Right cardiac atrium (tissue), 5 donors: ENCODE results near the gene EDDM3A. TPM values are rescaled to one million over a fixed set of nuclear protein-coding genes. Genes with fewer than 3 reads are reported as not detected.
"Not testable (repeated sequence)": the region's sequence is repeated elsewhere in the genome, so short reads cannot be mapped to it uniquely, and the experiment has no call there.

Experiments used
- ATAC-seq, 2 donors: fragments of 200-7000 bp; cut with Tn5 transposase; one replicate each; pipeline versions ENCODE4 v1.8.0 to v1.9.1; 2020; ENCODE audit warnings: moderate library complexity in 2 of 2, mild to moderate bottlenecking in 1 of 2
- DNase-seq, 3 donors: peaks; one replicate each; pipeline ENCODE4 v3.0.0-alpha.2; 2020
- H3K27ac ChIP-seq: one replicate; pipeline ENCODE4 v1.5.1; 2013; ENCODE audit warnings: mild to moderate bottlenecking, low read length, control low read depth, moderate library complexity
- H3K27me3 ChIP-seq: one replicate; pipeline ENCODE4 v1.6.1; 2013; ENCODE audit not compliant: control insufficient read depth, insufficient read depth
- H3K4me1 ChIP-seq: one replicate; pipeline ENCODE4 v1.6.1; 2013; ENCODE audit warnings: low read length; ENCODE audit not compliant: control insufficient read depth, insufficient read depth
- H3K4me3 ChIP-seq: one replicate; pipeline ENCODE4 v1.5.1; 2013; ENCODE audit warnings: low read length, control low read depth
- H3K9me3 ChIP-seq: one replicate; pipeline ENCODE4 v1.6.1; 2013; ENCODE audit warnings: low read length; ENCODE audit not compliant: control insufficient read depth
- WGBS: extraction: QIAGEN DNeasy Blood & Tissue Kit; methylation state at CpG from one replicate; pipeline ENCODE4 v1.1.7; 2013; 5-methylcytosine and 5-hydroxymethylcytosine counted together
- intact Hi-C, 4 donors: fragments of 100-400 bp; cut with DNase I; formaldehyde crosslinking; loops; one replicate each; pipeline versions ENCODE4 v1.11.0 to v1.14.0; 2022 to 2023
- polyA plus RNA-seq: library from polyadenylated mRNA; stranded (reverse); fragments of 200-250 nt; gene quantifications from one replicate; pipeline ENCODE4 v1.2.3, GENCODE V29; 2013
- total RNA-seq, 4 donors: library from RNA; stranded (reverse); fragmentation: NEBNext Ultra II Directional; extraction: Animal tissue kit (Norgen Biotek cat#: 25700); gene quantifications; one replicate each; pipeline ENCODE4 v1.2.1, GENCODE V29; 2021
- donor health status: healthy with polysubstance abuse.
- donor health status: DM: no; HTN: yes; CAD: no.
- donor health status: DM: no; HTN: no; CAD: no.
- donor health status: DM: no; HTN: yes; CAD: no; lungs with severe emphysema.
- donor health status: DM: yes; HTN: yes; CAD: no.

EDDM3A gene
- total and polyA plus RNA-seq, 5 donors = not detected

DNA sequence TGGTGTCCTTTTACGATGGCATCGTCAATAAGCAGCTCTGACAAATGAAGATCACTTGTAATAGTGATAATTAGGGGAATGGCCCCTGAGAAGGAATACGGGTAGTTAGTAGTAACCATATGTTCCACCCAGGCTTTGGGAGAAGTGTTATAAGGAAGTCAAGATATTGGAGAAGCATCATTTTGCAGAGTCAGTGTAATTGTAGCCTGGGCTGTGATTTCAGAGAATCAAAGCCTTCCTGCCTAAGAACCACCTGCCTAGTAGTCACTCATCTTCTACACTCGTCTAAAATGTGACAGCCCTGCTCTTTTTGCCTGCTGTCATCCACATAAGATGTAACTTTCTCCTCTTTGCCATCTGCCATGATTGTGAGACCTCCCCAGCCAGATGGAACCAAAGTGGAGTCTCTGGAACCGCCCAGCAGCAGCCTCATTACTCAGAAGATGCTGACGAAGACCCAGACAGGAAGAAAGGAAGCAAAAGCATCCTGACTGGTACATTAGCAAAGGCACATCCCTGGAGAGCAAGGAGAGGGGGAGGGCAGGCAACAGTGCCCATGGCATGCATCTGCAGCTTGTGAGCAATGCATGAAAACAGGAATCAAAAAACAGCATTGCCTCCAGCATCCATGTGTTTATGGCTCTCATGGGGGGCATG lies 12.6 kb upstream of the EDDM3A start:
- intact Hi-C loops = no loop called here
- peak in 2 of 3 donors; percentile 16 to 51 for DNase-seq
- peak; percentile 31 to 62 for ATAC-seq
- Histone ChIP-seq H3K4me1 (no peaks in the 10 kb centered on the region), H3K27me3 (no peaks in the 10 kb centered on the region), H3K4me3 (no peak overlapping the region), H3K9me3 (no peaks in the 10 kb centered on the region), H3K27ac (no peak overlapping the region)
- WGBS = 65% methylated on average over 6 of the region's 6 CpGs

GRCh38 chr14:20733684-20734429 lies 11.8 kb upstream of the EDDM3A start:
- WGBS = 54% methylated on average over 6 of the region's 6 CpGs
- Histone ChIP-seq H3K27me3 (no peaks in the 10 kb centered on the region), H3K9me3 (no peaks in the 10 kb centered on the region), H3K4me1 (no peaks in the 10 kb centered on the region), H3K27ac (no peak overlapping the region), H3K4me3 (no peak overlapping the region)
- DNase-seq = no peak
- no peak for ATAC-seq
- intact Hi-C loops = no loop called here

GRCh38 chr14:20734430-20734806 lies 11.3 kb upstream of the EDDM3A start:
- ATAC-seq = no peak
- 33% methylated on average over 4 of the region's 4 CpGs for WGBS
- Histone ChIP-seq H3K27ac (no peak overlapping the region), H3K4me3 (no peak overlapping the region), H3K4me1 (no peaks in the 10 kb centered on the region), H3K9me3 (no peaks in the 10 kb centered on the region), H3K27me3 (no peaks in the 10 kb centered on the region)
- no peak for DNase-seq
- intact Hi-C loops = no loop called here

DNA sequence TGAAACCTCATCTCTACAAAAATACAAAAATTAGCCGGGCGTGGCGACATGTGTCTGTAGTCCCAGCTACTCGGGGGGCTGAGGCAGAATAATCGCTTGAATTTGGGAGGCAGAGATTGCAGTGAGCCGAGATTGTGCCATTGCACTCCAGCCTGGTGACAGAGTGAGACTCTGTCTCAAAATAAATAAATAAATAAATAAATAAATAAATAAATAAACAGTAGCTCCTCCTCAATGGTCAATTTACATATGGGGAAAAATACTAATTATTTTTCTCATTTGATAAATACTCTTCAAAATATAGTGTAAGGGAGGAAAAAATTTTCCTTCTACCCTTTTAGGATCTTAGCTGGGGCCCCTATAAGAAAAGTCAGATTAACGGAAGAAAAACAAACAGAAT lies 7.4 kb upstream of the EDDM3A start:
- H3K9me3 ChIP-seq, ATAC-seq, intact Hi-C loops, DNase-seq, H3K4me1 ChIP-seq, H3K4me3 ChIP-seq, H3K27ac ChIP-seq, H3K27me3 ChIP-seq: not testable (repeated sequence)
- WGBS = 97% methylated on average over 7 of the region's 7 CpGs

- Histone ChIP-seq H3K27me3 (no peaks in the 10 kb centered on the region), H3K27ac (no peak overlapping the region), H3K4me3 (no peak overlapping the region), H3K9me3 (no peaks in the 10 kb centered on the region), H3K4me1 (no peaks in the 10 kb centered on the region)
- intact Hi-C loops = no loop called here
- WGBS = 82% methylated on average over 4 of the region's 4 CpGs
- no peak for ATAC-seq
- no peak for DNase-seq
Measured at GRCh38 chr14:20742132-20742531, 3.6 kb upstream of the EDDM3A start.

GRCh38 chr14:20743556-20743955 lies 2.1 kb upstream of the EDDM3A start:
- H3K4me1 ChIP-seq = no peaks in the 10 kb centered on the region
- ATAC-seq (no peak), DNase-seq (no peak)
- 95% methylated on average over 2 of the region's 2 CpGs for WGBS
- no peak overlapping the region for H3K27ac ChIP-seq
- H3K4me3 ChIP-seq = no peak overlapping the region
- no peaks in the 10 kb centered on the region for H3K27me3 ChIP-seq
- intact Hi-C loops = no loop called here
- no peaks in the 10 kb centered on the region for H3K9me3 ChIP-seq

DNA sequence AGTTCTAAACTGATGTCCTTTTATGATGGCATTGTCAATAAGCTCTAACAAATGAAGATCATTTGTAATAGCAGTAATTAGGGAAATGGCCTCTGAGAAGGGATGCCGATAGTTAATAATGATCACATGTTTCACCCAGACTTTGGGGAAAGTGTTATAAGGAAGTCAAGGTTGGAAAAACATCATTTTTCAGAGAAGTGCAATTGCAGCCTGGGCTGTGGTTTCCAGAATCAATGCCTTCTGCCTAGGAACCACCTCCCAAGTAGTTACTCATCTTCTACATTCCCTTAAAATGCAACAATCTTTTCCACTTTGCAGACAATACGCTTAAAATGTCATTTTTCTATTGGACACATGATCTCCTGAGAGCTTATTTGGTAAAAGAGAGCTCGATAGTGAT lies 879 bp downstream of the EDDM3A start:
- 92% methylated on average over 3 of the region's 3 CpGs for WGBS
- no peak overlapping the region for H3K27ac ChIP-seq
- intact Hi-C loops = no loop called here
- H3K9me3 ChIP-seq = no peaks in the 10 kb centered on the region
- no peaks in the 10 kb centered on the region for H3K4me1 ChIP-seq
- DNase-seq (no peak), ATAC-seq (no peak)
- H3K4me3 ChIP-seq = no peak overlapping the region
- H3K27me3 ChIP-seq = no peaks in the 10 kb centered on the region

GRCh38 chr14:20748439-20748838 lies 2.8 kb downstream of the EDDM3A start:
- H3K27me3 ChIP-seq = no peaks in the 10 kb centered on the region

GRCh38 chr14:20750194-20750593 lies 4.5 kb downstream of the EDDM3A start:
- no peaks in the 10 kb centered on the region for H3K9me3 ChIP-seq
- no peaks in the 10 kb centered on the region for H3K4me1 ChIP-seq
- DNase-seq (no peak), ATAC-seq (no peak)
- H3K27me3 ChIP-seq = no peaks in the 10 kb centered on the region
- H3K27ac ChIP-seq = no peak overlapping the region
- 79% methylated on average over 1 of the region's 1 CpG for WGBS
- H3K4me3 ChIP-seq = no peak overlapping the region
- intact Hi-C loops = no loop called here

More at GRCh38 chr14:20748439-20748838, 2.8 kb downstream of the EDDM3A start:
- Histone ChIP-seq H3K27ac (no peak overlapping the region), H3K4me3 (no peak overlapping the region), H3K4me1 (no peaks in the 10 kb centered on the region), H3K9me3 (no peaks in the 10 kb centered on the region)
- DNase-seq = no peak
- 95% methylated on average over 2 of the region's 2 CpGs for WGBS
- intact Hi-C loops = no loop called here
- no peak for ATAC-seq

DNA sequence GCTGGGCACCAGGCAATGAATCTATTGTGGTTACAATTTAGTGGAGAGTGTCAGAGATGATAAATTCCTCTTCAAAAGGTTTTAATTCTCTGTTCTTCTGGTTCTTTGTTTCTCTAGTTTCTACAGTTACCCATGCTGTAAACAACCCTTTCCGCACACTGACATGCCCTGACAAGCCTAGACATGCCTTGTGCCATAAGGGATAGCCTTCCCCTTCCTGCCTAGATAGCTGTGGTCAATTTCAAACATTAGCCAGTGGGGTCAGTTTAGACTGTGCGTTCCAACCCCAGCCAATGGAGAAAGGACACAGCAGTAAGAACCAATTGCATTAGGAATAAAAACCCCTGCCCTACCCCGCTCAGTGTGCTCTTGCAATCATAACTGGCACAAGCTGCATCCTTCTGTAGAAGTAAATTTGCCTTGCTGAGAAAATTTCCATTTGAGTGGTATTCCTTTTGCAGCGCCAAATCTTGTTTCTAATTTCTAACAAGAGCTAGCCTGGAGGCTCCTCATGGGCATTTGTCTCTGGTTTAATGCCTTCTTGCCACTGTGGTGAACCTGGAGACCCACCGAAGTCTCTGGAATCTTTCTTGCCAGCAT lies 6.4 kb downstream of the EDDM3A start:
- ATAC-seq (no peak), DNase-seq (no peak)
- intact Hi-C loops = no loop called here
- H3K9me3 ChIP-seq = no peaks in the 10 kb centered on the region
- 84% methylated on average over 5 of the region's 5 CpGs for WGBS
- no peaks in the 10 kb centered on the region for H3K27me3 ChIP-seq
- H3K4me1 ChIP-seq = no peaks in the 10 kb centered on the region
- no peak overlapping the region for H3K27ac ChIP-seq
- H3K4me3 ChIP-seq = no peak overlapping the region

DNA sequence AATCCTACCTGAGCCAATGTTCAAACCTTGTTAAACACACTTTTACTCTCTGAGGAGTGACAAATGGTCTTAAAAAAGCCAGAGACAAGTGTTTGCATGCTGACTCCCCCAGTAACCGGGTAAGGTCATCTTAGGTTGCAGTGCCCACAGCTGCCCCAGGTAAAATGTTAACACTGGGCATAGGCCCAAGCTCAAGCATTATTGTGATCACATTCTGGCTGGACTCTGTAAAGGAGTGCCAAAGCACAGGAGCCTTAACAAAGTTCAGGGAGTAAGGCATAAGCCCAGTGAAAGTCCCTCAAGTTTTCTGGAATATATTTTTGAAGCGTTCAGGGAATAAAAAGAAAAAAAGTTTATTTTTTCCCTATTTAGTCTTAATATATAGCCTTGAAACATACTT lies 8.6 kb downstream of the EDDM3A start:
- ATAC-seq = no peak
- Histone ChIP-seq H3K27me3 (no peaks in the 10 kb centered on the region), H3K27ac (no peak overlapping the region), H3K9me3 (no peaks in the 10 kb centered on the region), H3K4me1 (no peaks in the 10 kb centered on the region), H3K4me3 (no peak overlapping the region)
- DNase-seq = no peak
- WGBS = 86% methylated on average over 2 of the region's 2 CpGs
- intact Hi-C loops = no loop called here
